Small intestine (tissue), 7 donors: Measurements from ENCODE around the gene SH3RF3. TPM values are rescaled to one million over a fixed set of nuclear protein-coding genes. Genes with fewer than 3 reads are reported as not detected.

Experiments
- DNase-seq, 2 donors: peaks; one replicate each; pipeline versions ENCODE4 v3.0.0 to v3.0.0-alpha.2; 2013
- FAIRE-seq: peaks from 2 replicates; lab custom pipeline; 2012; peaks lifted over from hg19 to GRCh38; lab: Jason Lieb, UNC
- H3K27ac ChIP-seq, 3 donors: one replicate each; pipeline ENCODE4 v1.5.1; 2013; ENCODE audit warnings: low read length in 2 of 3, mild to moderate bottlenecking in 2 of 3, control low read depth in 1 of 3, inconsistent platforms in 1 of 3, low read depth in 1 of 3, moderate library complexity in 1 of 3
- H3K27me3 ChIP-seq, 3 donors: one replicate each; pipeline ENCODE4 v1.6.1; 2013; ENCODE audit warnings: low read length in 3 of 3, inconsistent platforms in 1 of 3; ENCODE audit not compliant: control insufficient read depth in 3 of 3, insufficient read depth in 3 of 3
- H3K36me3 ChIP-seq, 3 donors: one replicate each; pipeline ENCODE4 v1.6.1; 2013; ENCODE audit warnings: low read length in 3 of 3, inconsistent platforms in 1 of 3, low read depth in 1 of 3, mild to moderate bottlenecking in 1 of 3, moderate library complexity in 1 of 3; ENCODE audit not compliant: control insufficient read depth in 3 of 3, insufficient read depth in 2 of 3
- H3K4me1 ChIP-seq, 3 donors: one replicate each; pipeline ENCODE4 v1.6.1; 2013; ENCODE audit warnings: low read length in 2 of 3, inconsistent platforms in 1 of 3, low read depth in 1 of 3, mild to moderate bottlenecking in 1 of 3, moderate library complexity in 1 of 3; ENCODE audit not compliant: control insufficient read depth in 3 of 3, insufficient read depth in 2 of 3
- H3K4me3 ChIP-seq, 3 donors: one replicate each; pipeline ENCODE4 v1.5.1; 2013; ENCODE audit warnings: low read length in 3 of 3, control low read depth in 1 of 3, inconsistent platforms in 1 of 3, low read depth in 1 of 3, mild to moderate bottlenecking in 1 of 3, moderate library complexity in 1 of 3
- H3K9me3 ChIP-seq, 2 donors: one replicate each; pipeline ENCODE4 v1.6.1; 2013; ENCODE audit warnings: low read depth in 1 of 2, low read length in 1 of 2; ENCODE audit not compliant: control insufficient read depth in 2 of 2, insufficient read depth in 1 of 2
- WGBS, 3 donors: extraction: QIAGEN DNeasy Blood & Tissue Kit; methylation state at CpG; one replicate each; pipeline ENCODE4 v1.1.7; 2013; 5-methylcytosine and 5-hydroxymethylcytosine counted together
- polyA plus RNA-seq, 4 donors: library from polyadenylated mRNA; stranded (reverse) in 3 of 4; unstranded in 1 of 4; fragments of 200-250 nt in 3 of 4; fragments of 120-200 nt in 1 of 4; gene quantifications; one replicate each; pipeline versions ENCODE4 v1.2.1 to v1.2.3, GENCODE V29; 2013
- donor health status: healthy with polysubstance abuse.
- donor health status: control.
- donor health status: control.
- donor health status: Bipolar disorder and iron deficiency.
- donor health status: healthy.

SH3RF3 gene
- polyA plus RNA-seq, 4 donors: 0.22 to 3.9 (median 1.2) TPM

DNA sequence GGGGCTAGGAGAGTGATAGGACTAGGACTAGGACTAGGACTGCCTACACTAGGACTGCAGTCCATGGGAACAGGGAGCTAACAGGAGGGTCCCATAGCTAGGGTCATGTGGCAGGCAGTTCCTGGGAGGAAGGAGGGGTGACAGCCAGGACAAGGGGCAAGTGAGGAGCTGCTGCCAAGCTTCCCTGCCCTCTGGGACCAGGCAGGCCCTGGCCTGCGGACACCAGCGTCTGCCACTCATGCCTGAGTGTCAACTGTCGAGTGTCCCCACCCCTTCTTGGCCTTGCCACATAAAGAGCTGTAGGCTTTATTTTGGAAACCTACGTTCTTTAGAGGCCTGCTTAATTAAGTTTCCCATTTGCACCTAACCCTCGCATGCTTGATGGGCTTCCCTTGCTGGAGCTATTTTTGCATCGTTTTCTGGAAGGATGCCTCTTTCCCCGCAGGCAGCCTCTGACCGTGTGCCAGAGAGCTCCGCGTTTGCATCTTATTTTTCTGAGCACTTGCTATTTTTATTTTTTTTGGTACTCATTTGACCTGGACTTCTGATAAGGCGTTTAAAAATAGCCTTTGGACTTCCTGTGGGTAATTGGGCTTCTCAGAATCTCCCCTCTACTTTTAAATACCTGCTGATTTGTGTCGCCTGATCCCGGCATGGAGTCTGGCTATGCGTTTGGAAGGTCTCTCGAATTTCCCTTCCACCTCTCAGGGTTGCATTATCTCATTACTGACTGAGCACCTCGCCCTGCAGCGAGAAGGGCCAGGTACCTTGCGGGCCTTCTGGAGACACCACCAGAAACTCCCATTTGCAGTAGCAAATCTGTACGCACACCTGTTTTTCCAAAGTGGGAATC, 66.4 kb downstream of the SH3RF3 start:
- WGBS, 3 donors: 62 to 75% (median 63%) methylated on average over 19 of the region's 19 CpGs
- Histone ChIP-seq H3K27ac (no peak overlapping the region), H3K36me3 (no peaks in the 10 kb centered on the region), H3K27me3 (peaks cover 0 to 4% (median 0%) of the 10 kb centered on the region in 3 donors), H3K9me3 (no peaks in the 10 kb centered on the region), H3K4me1 (no peaks in the 10 kb centered on the region), H3K4me3 (no peak overlapping the region)
- DNase-seq (no peak), FAIRE-seq (no peak)

DNA sequence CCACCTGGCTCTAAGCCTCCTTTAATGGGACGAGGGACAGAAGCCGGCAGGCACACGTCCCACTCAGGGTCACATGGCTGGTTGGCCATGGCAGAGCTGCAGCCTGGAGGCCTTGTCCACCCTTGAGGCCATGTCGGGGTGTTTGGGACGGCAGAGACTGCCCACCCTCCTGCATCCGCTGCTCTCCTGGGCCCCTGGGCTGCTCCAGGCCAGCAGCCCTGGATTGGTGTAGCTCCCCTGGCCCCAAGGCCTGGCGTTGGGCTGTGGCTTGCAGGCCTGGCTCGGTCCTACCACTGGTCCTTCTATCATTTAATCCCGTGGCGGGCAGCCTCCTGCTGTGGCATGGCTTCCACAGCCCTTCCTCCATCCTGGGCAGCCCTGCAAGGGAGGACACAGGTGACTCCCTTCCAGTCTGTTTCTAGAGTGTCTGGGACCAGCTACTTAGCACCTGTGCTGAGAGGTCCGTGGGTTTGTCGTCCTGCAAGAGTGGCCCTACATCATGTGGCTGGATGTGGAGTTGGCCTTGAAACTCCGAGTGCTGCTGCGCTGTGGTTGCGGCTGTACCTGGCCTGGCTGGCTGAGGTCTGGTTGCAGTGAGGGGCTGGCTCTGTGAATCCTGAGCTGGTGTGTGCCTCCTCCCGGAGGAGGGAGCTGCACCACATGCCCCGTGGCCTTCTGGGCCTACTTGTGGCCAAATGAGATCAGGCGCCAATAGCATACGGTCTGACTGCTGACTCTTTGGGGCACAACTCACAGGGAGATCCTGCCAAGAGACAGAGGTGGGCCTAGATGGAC, 67.3 kb downstream of the SH3RF3 start:
- 91 to 92% (median 91%) methylated on average over 19 of the region's 19 CpGs for WGBS, 3 donors
- no peak overlapping the region for H3K4me3 ChIP-seq
- no peak overlapping the region for H3K27ac ChIP-seq
- H3K36me3 ChIP-seq: no peaks in the 10 kb centered on the region
- DNase-seq (no peak), FAIRE-seq (no peak)
- H3K27me3 ChIP-seq: peaks cover 0 to under 1% (median 0%) of the 10 kb centered on the region in 3 donors
- H3K9me3 ChIP-seq: no peaks in the 10 kb centered on the region
- H3K4me1 ChIP-seq: no peaks in the 10 kb centered on the region

GRCh38 chr2:109197491-109198418, 68.8 kb downstream of the SH3RF3 start:
- peak in 1 of 2 donors; percentile 21 for DNase-seq
- no peak for FAIRE-seq
- Histone ChIP-seq H3K9me3 (no peaks in the 10 kb centered on the region), H3K27ac (no peak overlapping the region), H3K27me3 (no peaks in the 10 kb centered on the region), H3K36me3 (no peaks in the 10 kb centered on the region), H3K4me3 (no peak overlapping the region), H3K4me1 (no peaks in the 10 kb centered on the region)
- 71 to 76% (median 73%) methylated on average over 6 of the region's 6 CpGs for WGBS, 3 donors

GRCh38 chr2:109199790-109200189, 70.8 kb downstream of the SH3RF3 start:
- Histone ChIP-seq H3K27me3 (no peaks in the 10 kb centered on the region), H3K9me3 (no peaks in the 10 kb centered on the region), H3K4me1 (no peaks in the 10 kb centered on the region), H3K36me3 (no peaks in the 10 kb centered on the region), H3K27ac (no peak overlapping the region), H3K4me3 (no peak overlapping the region)
- no peak for DNase-seq
- WGBS, 3 donors: 89 to 95% (median 90%) methylated on average over 4 of the region's 4 CpGs
- no peak for FAIRE-seq

DNA sequence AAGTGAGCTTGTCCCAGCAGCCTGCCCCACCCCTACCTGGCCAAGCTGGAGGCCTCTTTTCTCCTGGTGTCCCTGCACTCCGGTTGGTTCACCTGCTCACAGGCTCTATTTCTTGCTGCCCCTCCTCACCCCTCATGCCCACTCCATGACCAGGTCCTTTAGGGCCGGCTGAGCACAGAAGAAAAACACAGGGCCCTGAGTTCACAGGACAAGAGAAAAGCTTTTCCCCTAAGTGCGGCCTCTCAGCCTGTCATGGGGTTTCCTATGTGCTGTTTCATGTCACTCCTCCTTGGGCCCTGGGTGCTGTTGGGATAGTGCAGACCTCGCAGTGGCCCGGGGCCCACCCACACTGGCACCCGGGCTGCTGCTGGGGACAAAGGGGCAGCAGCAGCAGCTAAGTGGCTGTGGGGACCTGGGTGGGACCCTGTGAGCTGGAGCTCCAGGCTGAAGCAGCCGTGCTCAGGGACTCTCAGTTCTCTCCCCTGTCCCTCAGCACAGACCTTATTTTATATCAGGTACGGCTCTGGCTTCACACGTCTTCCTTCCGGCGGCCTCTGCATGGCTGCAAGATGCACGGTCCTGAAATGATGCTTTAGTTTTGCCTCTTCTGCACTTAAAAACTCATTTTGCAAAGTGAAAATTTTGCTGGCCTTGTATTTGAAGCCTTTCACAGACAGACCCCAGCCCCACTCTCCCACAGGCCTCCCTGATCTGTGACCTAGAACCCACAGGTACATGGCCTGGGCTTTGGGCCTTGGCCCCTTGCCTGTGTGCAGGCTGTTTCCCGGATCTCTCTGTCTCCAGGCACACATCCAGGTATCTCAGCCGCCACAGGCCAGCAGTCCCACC, 71.8 kb downstream of the SH3RF3 start:
- FAIRE-seq: no peak
- no peak for DNase-seq
- no peaks in the 10 kb centered on the region for H3K4me1 ChIP-seq
- no peaks in the 10 kb centered on the region for H3K27me3 ChIP-seq
- H3K9me3 ChIP-seq: no peaks in the 10 kb centered on the region
- no peak overlapping the region for H3K4me3 ChIP-seq
- 83 to 88% (median 88%) methylated on average over 14 of the region's 14 CpGs for WGBS, 3 donors
- no peak overlapping the region for H3K27ac ChIP-seq
- no peaks in the 10 kb centered on the region for H3K36me3 ChIP-seq

GRCh38 chr2:109201465-109202327, 72.7 kb downstream of the SH3RF3 start:
- Histone ChIP-seq H3K27me3 (no peaks in the 10 kb centered on the region), H3K27ac (no peak overlapping the region), H3K4me1 (no peaks in the 10 kb centered on the region), H3K9me3 (no peaks in the 10 kb centered on the region), H3K4me3 (no peak overlapping the region), H3K36me3 (no peaks in the 10 kb centered on the region)
- WGBS, 3 donors: 78 to 85% (median 85%) methylated on average over 21 of the region's 21 CpGs
- no peak for DNase-seq
- no peak for FAIRE-seq

- WGBS, 3 donors: 85 to 93% (median 92%) methylated on average over 9 of the region's 9 CpGs
- no peaks in the 10 kb centered on the region for H3K36me3 ChIP-seq
- FAIRE-seq (no peak), DNase-seq (no peak)
- H3K4me3 ChIP-seq: no peak overlapping the region
- no peaks in the 10 kb centered on the region for H3K27me3 ChIP-seq
- no peak overlapping the region for H3K27ac ChIP-seq
- no peaks in the 10 kb centered on the region for H3K9me3 ChIP-seq
- H3K4me1 ChIP-seq: no peaks in the 10 kb centered on the region
Measured at GRCh38 chr2:109202486-109202885, 73.5 kb downstream of the SH3RF3 start.
